Measurements from ENCODE around the gene PSG2. TPM values are rescaled to one million over a fixed set of nuclear protein-coding genes. Genes with fewer than 3 reads are reported as not detected.
"Not testable (repeated sequence)": the region's sequence is repeated elsewhere in the genome, so short reads cannot be mapped to it uniquely, and the experiment has no call there.

The PSG2 gene
- polyA plus RNA-seq (2012; rRNA removed): 0.16 and 0.31 TPM in 2 replicates
- 0.21 and 0.28 TPM in 2 replicates for polyA plus RNA-seq (2012; cell fraction: cytosol; rRNA removed)
- polyA plus RNA-seq (2012; cell fraction: nucleus; rRNA removed): 0.16 and 0.45 TPM in 2 replicates

- H2AFZ ChIP-seq (ENCODE audit: low read depth); POLR2A ChIA-PET; H3K4me2 ChIP-seq; H3K79me2 ChIP-seq (ENCODE audit: insufficient read depth); H3K36me3 ChIP-seq (replicated peaks in 1 of 2; ENCODE audit: control insufficient read depth in 1 of 2, insufficient read depth in 2 of 2, low read length in 1 of 2); H3K9me3 ChIP-seq; CTCF ChIA-PET; H4K20me1 ChIP-seq (ENCODE audit: insufficient read depth); H3K27ac ChIP-seq (ENCODE audit: low read depth in 2 of 2, low read length in 1 of 2); H3K4me3 ChIP-seq (ENCODE audit: low read depth in 2 of 2, low read length in 1 of 2); H3K27me3 ChIP-seq (ENCODE audit: insufficient read depth); H3K4me1 ChIP-seq (ENCODE audit: control insufficient read depth in 1 of 2, insufficient read depth in 2 of 2, low read depth in 1 of 2, low read length in 1 of 2); DNase-seq; H3K9ac ChIP-seq; H3K9me2 ChIP-seq: not testable (repeated sequence)
- peaks cover 16% of the 10 kb centered on the region for H3F3A ChIP-seq (replicated peaks; ENCODE audit: insufficient read depth)
- whole genome bisulfite sequencing (ENCODE audit: low lambda C conversion rate): 67% methylated on average over 2 of the region's 2 CpGs
Measured at GRCh38 chr19:43082601-43083000, at the start of gene PSG2. TSS of gene PSG2 (minus strand) at chr19:43082701. CDS start at chr19:43082569, 132 bp downstream.

GRCh38 chr19:43131281-43131842 is 48.9 kb upstream of the PSG2 start:
- DNase-seq; H2AFZ ChIP-seq (ENCODE audit: low read depth); H3K4me3 ChIP-seq (ENCODE audit: low read depth in 2 of 2, low read length in 1 of 2); H3K4me2 ChIP-seq; H3K36me3 ChIP-seq (replicated peaks in 1 of 2; ENCODE audit: control insufficient read depth in 1 of 2, insufficient read depth in 2 of 2, low read length in 1 of 2); H3K27ac ChIP-seq (ENCODE audit: low read depth in 2 of 2, low read length in 1 of 2); H3K9me2 ChIP-seq; H3K79me2 ChIP-seq (ENCODE audit: insufficient read depth); H3K9me3 ChIP-seq; H3K4me1 ChIP-seq (ENCODE audit: control insufficient read depth in 1 of 2, insufficient read depth in 2 of 2, low read depth in 1 of 2, low read length in 1 of 2); CTCF ChIA-PET; H4K20me1 ChIP-seq (ENCODE audit: insufficient read depth); H3K9ac ChIP-seq; POLR2A ChIA-PET; H3K27me3 ChIP-seq (ENCODE audit: insufficient read depth): not testable (repeated sequence)
- H3F3A ChIP-seq (replicated peaks; ENCODE audit: insufficient read depth): peaks cover 25% of the 10 kb centered on the region
- WGBS (ENCODE audit: low lambda C conversion rate): 41% methylated on average over 8 of the region's 8 CpGs

GRCh38 chr19:43129197-43129596 is 46.7 kb upstream of the PSG2 start:
- DNase-seq, CTCF ChIA-PET, POLR2A ChIA-PET: not testable (repeated sequence)

DNA sequence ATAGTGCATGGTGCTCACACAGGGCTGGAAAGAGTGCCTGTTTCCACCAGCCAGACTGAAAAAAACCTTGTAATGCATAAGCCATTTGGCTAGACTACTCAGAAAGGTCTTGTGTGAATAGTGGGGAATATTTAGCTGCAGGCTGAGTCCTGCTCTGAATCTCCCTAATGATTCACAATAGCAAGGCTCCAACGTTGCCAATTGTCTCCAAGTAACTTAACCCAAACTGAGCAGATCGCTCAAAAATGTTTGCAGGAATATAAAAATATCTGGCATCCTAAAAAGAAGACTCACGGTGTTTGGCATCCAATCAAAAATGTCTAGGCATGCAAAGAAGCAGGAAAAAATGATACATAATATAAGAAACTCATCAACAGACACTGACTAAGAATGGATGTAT is 44.8 kb upstream of the PSG2 start:
- H3K9me2 ChIP-seq; H2AFZ ChIP-seq (ENCODE audit: low read depth); H3K4me3 ChIP-seq (ENCODE audit: low read depth in 2 of 2, low read length in 1 of 2); H4K20me1 ChIP-seq (ENCODE audit: insufficient read depth); H3K4me1 ChIP-seq (ENCODE audit: control insufficient read depth in 1 of 2, insufficient read depth in 2 of 2, low read depth in 1 of 2, low read length in 1 of 2); H3K79me2 ChIP-seq (ENCODE audit: insufficient read depth); DNase-seq; H3K9me3 ChIP-seq; H3K36me3 ChIP-seq (replicated peaks in 1 of 2; ENCODE audit: control insufficient read depth in 1 of 2, insufficient read depth in 2 of 2, low read length in 1 of 2); CTCF ChIA-PET; H3K27me3 ChIP-seq (ENCODE audit: insufficient read depth); POLR2A ChIA-PET: not testable (repeated sequence)
- TF ChIP-seq EP300 (IDR thresholded peaks at IDR 0.05; ENCODE audit: borderline replicate concordance in 1 of 2, low read depth in 1 of 2, low read length in 1 of 2) (peak in 1 of 2 experiments; percentile 97; a peak in 2 of 4 replicates), PBX3 (IDR thresholded peaks at IDR 0.05) (peak; percentile 77), NFIC (IDR thresholded peaks at IDR 0.05; ENCODE audit: borderline replicate concordance) (peak; percentile 93), MEF2A (IDR thresholded peaks at IDR 0.05; ENCODE audit: borderline replicate concordance, low read depth) (peak; percentile 82), TCF12 (IDR thresholded peaks at IDR 0.05) (peak; percentile 85), TEAD4 (IDR thresholded peaks at IDR 0.05; ENCODE audit: borderline replicate concordance, insufficient read depth) (peak; percentile 78), FOSL2 (IDR thresholded peaks at IDR 0.05; ENCODE audit: borderline replicate concordance, low read depth) (peak; percentile 85), ZBTB33 (IDR thresholded peaks at IDR 0.05; ENCODE audit: borderline replicate concordance, low read depth) (0 out of 2 replicates have a peak, but pooled peaks have one; percentile 62), JUND (IDR thresholded peaks at IDR 0.05) (peak; percentile 74), RXRA (IDR thresholded peaks at IDR 0.05; ENCODE audit: borderline replicate concordance, low read depth) (peak; percentile 72), FOXM1 (IDR thresholded peaks at IDR 0.05; ENCODE audit: low read depth) (peak; percentile 69; the same call in 1 of the 2 replicates)
- TF ChIP-seq, protein P1, sequence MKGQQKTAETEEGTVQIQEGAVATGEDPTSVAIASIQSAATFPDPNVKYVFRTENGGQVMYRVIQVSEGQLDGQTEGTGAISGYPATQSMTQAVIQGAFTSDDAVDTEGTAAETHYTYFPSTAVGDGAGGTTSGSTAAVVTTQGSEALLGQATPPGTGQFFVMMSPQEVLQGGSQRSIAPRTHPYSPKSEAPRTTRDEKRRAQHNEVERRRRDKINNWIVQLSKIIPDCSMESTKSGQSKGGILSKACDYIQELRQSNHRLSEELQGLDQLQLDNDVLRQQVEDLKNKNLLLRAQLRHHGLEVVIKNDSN (IDR thresholded peaks at IDR 0.05; ENCODE audit: borderline replicate concordance, low read depth): 0 out of 2 replicates have a peak, but pooled peaks have one; percentile 6
- H3K27ac ChIP-seq (ENCODE audit: low read depth in 2 of 2, low read length in 1 of 2): peak overlapping the region; percentile 75 to 98; a peak in 3 of 4 replicates
- peaks cover 34% of the 10 kb centered on the region for H3F3A ChIP-seq (replicated peaks; ENCODE audit: insufficient read depth)
- 2% methylated on average over 3 of the region's 3 CpGs for WGBS (ENCODE audit: low lambda C conversion rate)
- H3K9ac ChIP-seq: peak overlapping the region; percentile 83
- peak overlapping the region; percentile 74 for H3K4me2 ChIP-seq

More at GRCh38 chr19:43129197-43129596, 46.7 kb upstream of the PSG2 start:
- not testable (repeated sequence) for H3K9me3 ChIP-seq; H3K4me2 ChIP-seq; H3K27me3 ChIP-seq (ENCODE audit: insufficient read depth); H3K4me1 ChIP-seq (ENCODE audit: control insufficient read depth in 1 of 2, insufficient read depth in 2 of 2, low read depth in 1 of 2, low read length in 1 of 2); H4K20me1 ChIP-seq (ENCODE audit: insufficient read depth); H3K36me3 ChIP-seq (replicated peaks in 1 of 2; ENCODE audit: control insufficient read depth in 1 of 2, insufficient read depth in 2 of 2, low read length in 1 of 2); H3K9ac ChIP-seq; H3K9me2 ChIP-seq; H3K79me2 ChIP-seq (ENCODE audit: insufficient read depth); H3K4me3 ChIP-seq (ENCODE audit: low read depth in 2 of 2, low read length in 1 of 2)
- H3K27ac ChIP-seq (ENCODE audit: low read depth in 2 of 2, low read length in 1 of 2): peak overlapping the region in 1 of 2 experiments; percentile 98; a peak in 2 of 4 replicates
- 77% methylated on average over 7 of the region's 7 CpGs for WGBS (ENCODE audit: low lambda C conversion rate)
- H2AFZ ChIP-seq (ENCODE audit: low read depth): peak overlapping the region; percentile 12; the same call in 1 of the 2 replicates
- peaks cover 34% of the 10 kb centered on the region for H3F3A ChIP-seq (replicated peaks; ENCODE audit: insufficient read depth)

All from SK-N-SH (cell line).